ENCODE measurements around the gene BFAR.
A peak's percentile ranks its signal among the peaks of the same experiment; 100 is the strongest.

BFAR gene, protein sequence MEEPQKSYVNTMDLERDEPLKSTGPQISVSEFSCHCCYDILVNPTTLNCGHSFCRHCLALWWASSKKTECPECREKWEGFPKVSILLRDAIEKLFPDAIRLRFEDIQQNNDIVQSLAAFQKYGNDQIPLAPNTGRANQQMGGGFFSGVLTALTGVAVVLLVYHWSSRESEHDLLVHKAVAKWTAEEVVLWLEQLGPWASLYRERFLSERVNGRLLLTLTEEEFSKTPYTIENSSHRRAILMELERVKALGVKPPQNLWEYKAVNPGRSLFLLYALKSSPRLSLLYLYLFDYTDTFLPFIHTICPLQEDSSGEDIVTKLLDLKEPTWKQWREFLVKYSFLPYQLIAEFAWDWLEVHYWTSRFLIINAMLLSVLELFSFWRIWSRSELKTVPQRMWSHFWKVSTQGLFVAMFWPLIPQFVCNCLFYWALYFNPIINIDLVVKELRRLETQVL

GRCh38 chr16:14632693-14633569 lies at the start of gene BFAR:
Gene BFAR (plus strand): TSS chr16:14632951. CDS start chr16:14644347, 11,396 bp downstream.
- Histone ChIP-seq H3K36me3 (ENCODE audit: control insufficient read depth, insufficient read depth, low read length) (peaks cover 1% of the 10 kb centered on the region), H3K27me3 (replicated peaks; ENCODE audit: control insufficient read depth, insufficient read depth, low read length) (no peaks in the 10 kb centered on the region), H3K4me3 (replicated peaks; ENCODE audit: low read depth, low read length) (peak within 1 kb of the TSS; percentile 94)
- no peak for TF ChIP-seq CTCF (IDR thresholded peaks at IDR 0.05; ENCODE audit: insufficient read depth, low read length, poor library complexity, severe bottlenecking)
- DNase-seq (ENCODE audit: extremely low read depth, insufficient read length): peak; percentile 98

- Histone ChIP-seq H3K27me3 (replicated peaks; ENCODE audit: control insufficient read depth, insufficient read depth, low read length) (no peaks in the 10 kb centered on the region), H3K4me3 (replicated peaks; ENCODE audit: low read depth, low read length) (no peak overlapping the region), H3K36me3 (ENCODE audit: control insufficient read depth, insufficient read depth, low read length) (peaks cover 12% of the 10 kb centered on the region)
- DNase-seq (ENCODE audit: extremely low read depth, insufficient read length): no peak
- no peak for TF ChIP-seq CTCF (IDR thresholded peaks at IDR 0.05; ENCODE audit: insufficient read depth, low read length, poor library complexity, severe bottlenecking)
Measured at GRCh38 chr16:14585287-14585686, 47.5 kb upstream of the BFAR start.

GRCh38 chr16:14586637-14587305 lies 46.0 kb upstream of the BFAR start:
- no peak overlapping the region for H3K4me3 ChIP-seq (replicated peaks; ENCODE audit: low read depth, low read length)
- no peak for TF ChIP-seq CTCF (IDR thresholded peaks at IDR 0.05; ENCODE audit: insufficient read depth, low read length, poor library complexity, severe bottlenecking)
- DNase-seq (ENCODE audit: extremely low read depth, insufficient read length): no peak
- H3K27me3 ChIP-seq (replicated peaks; ENCODE audit: control insufficient read depth, insufficient read depth, low read length): no peaks in the 10 kb centered on the region
- peaks cover 11% of the 10 kb centered on the region for H3K36me3 ChIP-seq (ENCODE audit: control insufficient read depth, insufficient read depth, low read length)

- H3K36me3 ChIP-seq (ENCODE audit: control insufficient read depth, insufficient read depth, low read length): peaks cover 17% of the 10 kb centered on the region
- no peak for DNase-seq (ENCODE audit: extremely low read depth, insufficient read length)
- TF ChIP-seq CTCF (IDR thresholded peaks at IDR 0.05; ENCODE audit: insufficient read depth, low read length, poor library complexity, severe bottlenecking): peak; percentile 38
- no peak overlapping the region for H3K4me3 ChIP-seq (replicated peaks; ENCODE audit: low read depth, low read length)
- no peaks in the 10 kb centered on the region for H3K27me3 ChIP-seq (replicated peaks; ENCODE audit: control insufficient read depth, insufficient read depth, low read length)
Measured at GRCh38 chr16:14600164-14600563, 32.6 kb upstream of the BFAR start.

DNA sequence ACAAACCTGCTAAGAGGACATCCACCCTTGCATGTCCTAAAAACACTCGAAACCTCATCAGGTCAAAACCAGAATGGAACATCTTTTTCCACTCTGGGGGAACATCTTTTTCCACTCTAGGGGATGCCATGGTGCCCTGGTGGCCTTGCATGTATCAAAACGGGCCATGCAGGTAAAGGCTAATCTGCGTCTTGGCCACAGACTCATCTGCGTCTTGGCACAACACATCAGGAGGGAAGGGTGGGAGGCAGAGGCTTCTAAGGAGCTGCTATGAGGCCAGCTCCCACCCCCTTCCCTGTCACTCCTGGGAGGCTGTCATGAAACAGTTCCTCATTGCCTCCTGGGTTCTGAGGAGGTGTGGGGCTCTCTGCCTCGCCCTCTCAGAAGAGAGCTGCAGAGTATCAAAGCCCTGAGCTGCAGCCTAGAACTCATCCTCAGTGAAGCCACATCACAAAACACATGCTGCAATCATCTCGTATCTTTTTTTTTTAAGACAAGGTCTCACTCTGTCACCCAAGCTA lies 30.2 kb upstream of the BFAR start:
- H3K27me3 ChIP-seq (replicated peaks; ENCODE audit: control insufficient read depth, insufficient read depth, low read length): no peaks in the 10 kb centered on the region
- H3K4me3 ChIP-seq (replicated peaks; ENCODE audit: low read depth, low read length): no peak overlapping the region
- TF ChIP-seq CTCF (IDR thresholded peaks at IDR 0.05; ENCODE audit: insufficient read depth, low read length, poor library complexity, severe bottlenecking): no peak
- H3K36me3 ChIP-seq (ENCODE audit: control insufficient read depth, insufficient read depth, low read length): peaks cover 16% of the 10 kb centered on the region
- DNase-seq (ENCODE audit: extremely low read depth, insufficient read length): no peak

Measured in GM06990 (cell line).